8988T (cell line): ENCODE data around the gene PPP6R2.
"Not testable (repeated sequence)": the region's sequence is repeated elsewhere in the genome, so short reads cannot be mapped to it uniquely, and the experiment has no call there.

Source experiments
- DNase-seq: peaks from one replicate; pipeline ENCODE4 v3.0.0; 2011

Gene PPP6R2

GRCh38 chr22:50319503-50319951 is 23.6 kb upstream of the PPP6R2 start:
- no peak for DNase-seq

- DNase-seq: no peak
Observed at GRCh38 chr22:50320116-50320515, 23.0 kb upstream of the PPP6R2 start.

DNA sequence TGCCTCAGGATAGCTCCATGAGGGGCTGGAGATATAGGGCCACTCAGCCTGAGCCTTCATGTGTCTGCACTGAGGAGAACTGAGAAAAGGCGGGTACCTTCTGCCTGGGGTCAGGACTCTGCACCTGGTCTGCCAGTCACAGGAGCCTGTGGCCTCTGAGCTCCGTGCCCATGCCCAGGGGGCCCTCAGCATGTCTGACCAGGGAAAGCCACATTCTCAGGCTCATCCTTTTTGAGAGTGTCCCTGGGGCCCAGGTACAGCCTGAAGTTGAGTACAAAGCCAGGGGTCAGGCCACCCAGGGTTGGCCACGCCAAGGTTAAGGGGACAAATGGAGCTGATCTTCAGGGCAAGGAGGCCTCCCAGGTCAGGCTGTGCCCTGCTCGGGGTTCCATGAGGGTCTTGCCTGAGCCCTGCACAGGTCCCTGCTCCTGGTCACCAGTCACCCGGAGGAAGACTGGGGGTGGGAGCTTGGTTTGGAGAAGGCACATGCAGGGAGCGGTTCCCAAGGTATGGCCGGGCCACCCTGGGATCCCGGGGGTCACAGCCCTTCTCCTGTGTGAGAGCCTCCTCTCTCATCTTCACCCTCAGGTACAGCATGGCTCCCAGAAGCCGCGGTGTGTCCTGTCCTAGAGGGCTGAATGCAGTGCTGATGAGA is 22.3 kb upstream of the PPP6R2 start:
- peak; percentile 11 for DNase-seq

DNA sequence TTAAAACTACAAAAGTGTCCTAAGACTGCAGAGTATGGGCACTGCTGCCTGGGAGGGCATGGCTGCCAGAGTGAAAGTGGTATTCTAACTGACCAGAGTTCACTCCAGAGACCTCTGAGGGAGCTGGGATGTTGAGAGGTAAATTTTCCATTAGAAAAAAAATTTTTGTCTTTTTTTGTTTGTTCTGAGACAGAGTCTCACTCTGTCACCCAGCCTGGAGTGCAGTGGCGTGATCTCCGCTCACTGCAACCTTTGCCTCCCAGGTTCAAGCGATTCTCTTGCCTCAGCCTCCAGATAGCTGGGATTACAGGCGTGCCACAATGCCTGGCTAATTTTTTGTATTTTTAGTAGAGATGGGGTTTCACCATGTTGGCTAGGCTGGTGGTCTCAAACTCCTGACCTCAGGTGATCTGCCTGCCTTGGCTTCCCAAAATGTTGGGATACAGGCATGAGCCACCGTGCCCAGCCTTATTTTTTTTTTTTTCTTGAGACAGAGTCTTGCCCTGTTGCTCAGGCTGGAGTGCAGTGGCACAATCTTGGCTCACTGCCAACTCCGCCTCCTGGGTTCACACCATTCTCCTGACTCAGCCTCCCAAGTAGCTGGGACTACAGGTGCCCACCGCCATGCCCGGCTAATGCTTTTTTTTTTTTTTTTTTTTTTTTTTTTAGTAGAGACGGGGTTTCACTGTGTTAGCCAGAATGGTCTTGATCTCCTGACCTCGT is 20.6 kb upstream of the PPP6R2 start:
- DNase-seq: not testable (repeated sequence)

DNA sequence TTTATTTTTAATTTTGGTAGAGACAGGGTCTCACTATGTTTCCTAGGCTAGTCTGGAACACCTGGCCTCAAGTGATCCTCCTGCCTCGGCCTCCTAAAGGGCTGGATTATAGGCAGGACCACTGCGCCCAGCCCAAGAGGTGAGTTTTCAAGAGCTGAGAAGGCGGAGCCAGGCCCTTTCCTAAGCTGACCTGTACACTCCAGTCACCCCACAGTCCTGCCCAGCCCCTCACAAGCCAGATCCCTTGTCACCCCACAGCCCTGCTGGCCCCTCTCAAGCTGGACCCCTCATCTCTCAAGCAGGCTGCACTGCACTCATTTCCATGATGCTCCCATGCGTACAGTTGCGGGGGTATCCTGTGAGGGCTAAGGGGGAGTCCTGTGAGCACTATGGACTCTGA is 19.2 kb upstream of the PPP6R2 start:
- DNase-seq: peak; percentile 6

DNA sequence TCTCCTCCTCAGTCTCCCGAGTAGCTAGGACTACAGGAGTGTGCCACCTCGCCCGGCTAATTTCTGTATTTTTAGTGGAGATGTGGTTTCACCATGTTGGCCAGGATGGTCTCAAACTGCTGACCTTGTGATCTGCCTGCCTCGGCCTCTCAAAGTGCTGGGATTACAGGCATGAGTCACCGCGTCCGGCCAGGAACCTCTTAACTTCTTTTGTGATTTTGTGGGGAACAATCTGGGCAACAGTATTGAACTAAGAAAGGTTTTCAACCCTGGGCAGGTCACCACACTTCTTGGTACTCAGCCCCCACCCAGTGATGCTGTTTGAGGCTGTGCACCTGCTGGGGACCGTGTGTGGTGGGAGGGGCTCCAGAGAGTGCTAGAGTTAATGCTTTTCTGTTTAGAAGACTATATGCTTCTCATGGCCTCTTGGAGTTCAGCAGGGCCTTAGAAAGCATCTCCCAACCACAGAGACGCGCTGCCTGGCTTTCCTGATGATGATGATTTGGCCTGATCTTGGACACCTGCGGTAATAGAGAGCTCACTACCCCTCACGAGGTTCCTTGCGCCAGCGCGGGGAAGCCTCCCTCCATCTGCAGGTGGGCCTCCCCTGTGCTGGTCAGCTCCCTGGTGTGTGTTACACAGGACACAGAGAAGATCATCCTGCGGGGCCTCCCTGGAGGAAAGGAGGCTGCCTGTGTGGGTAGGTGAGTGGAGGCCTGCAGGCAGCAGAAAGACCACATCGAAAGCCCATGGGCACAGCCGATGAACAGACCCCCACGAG is 17.5 kb upstream of the PPP6R2 start:
- DNase-seq: peak; percentile 10

- DNase-seq: peak; percentile 9
Observed at GRCh38 chr22:50326225-50326955, 16.7 kb upstream of the PPP6R2 start.

GRCh38 chr22:50326956-50327710 is 16.0 kb upstream of the PPP6R2 start, which contains the start of gene DENND6B:
DENND6B (minus strand) TSS chr22:50327012; CDS start chr22:50326988, 24 bp downstream.
- peak; percentile 74 for DNase-seq

- no peak for DNase-seq
Observed at GRCh38 chr22:50327711-50328019, 15.5 kb upstream of the PPP6R2 start.

GRCh38 chr22:50329236-50329635 is 13.9 kb upstream of the PPP6R2 start:
- DNase-seq: no peak

- not testable (repeated sequence) for DNase-seq
Observed at GRCh38 chr22:50334433-50334832, 8.7 kb upstream of the PPP6R2 start.

DNA sequence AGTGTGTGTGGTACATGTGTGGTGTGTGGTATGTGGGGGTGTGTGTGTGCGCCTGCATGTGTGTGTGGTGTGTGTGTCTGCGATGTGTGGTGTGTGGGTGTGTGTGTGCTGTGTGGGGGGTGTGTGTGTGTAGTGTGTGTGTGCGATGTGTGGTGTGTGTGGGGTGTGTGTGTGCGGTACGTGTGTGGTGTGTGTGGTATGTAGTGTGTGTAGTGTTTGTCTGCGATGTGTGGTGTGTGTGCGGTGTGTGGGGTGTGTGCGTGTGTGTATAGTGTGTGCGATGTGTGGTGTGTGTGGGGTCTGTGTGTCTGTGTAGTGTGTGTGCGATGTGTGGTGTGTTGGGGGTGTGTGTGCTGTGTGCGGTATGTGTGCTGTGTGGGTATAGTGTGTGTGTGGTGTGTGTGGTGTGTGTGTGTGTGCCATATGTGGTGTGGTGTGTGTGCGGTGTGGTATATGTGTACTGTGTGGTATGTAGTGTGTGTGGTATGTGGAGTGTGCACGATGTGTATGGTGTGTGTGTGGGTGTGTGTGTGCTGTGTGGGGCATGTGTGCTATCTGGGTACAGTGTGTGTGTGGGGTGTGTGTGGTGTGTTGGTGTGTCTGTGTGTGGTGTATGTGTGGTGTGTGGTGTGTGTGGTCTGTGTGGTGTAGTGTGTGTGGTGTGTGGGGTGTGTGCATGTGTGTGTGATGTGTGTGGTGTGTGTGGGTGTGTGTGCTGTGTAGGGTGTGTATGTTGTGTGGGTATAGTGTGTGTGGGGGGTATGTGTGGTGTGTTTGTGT is 5.7 kb upstream of the PPP6R2 start:
- no peak for DNase-seq

- DNase-seq: no peak
Observed at GRCh38 chr22:50338042-50338573, 5.0 kb upstream of the PPP6R2 start.

DNA sequence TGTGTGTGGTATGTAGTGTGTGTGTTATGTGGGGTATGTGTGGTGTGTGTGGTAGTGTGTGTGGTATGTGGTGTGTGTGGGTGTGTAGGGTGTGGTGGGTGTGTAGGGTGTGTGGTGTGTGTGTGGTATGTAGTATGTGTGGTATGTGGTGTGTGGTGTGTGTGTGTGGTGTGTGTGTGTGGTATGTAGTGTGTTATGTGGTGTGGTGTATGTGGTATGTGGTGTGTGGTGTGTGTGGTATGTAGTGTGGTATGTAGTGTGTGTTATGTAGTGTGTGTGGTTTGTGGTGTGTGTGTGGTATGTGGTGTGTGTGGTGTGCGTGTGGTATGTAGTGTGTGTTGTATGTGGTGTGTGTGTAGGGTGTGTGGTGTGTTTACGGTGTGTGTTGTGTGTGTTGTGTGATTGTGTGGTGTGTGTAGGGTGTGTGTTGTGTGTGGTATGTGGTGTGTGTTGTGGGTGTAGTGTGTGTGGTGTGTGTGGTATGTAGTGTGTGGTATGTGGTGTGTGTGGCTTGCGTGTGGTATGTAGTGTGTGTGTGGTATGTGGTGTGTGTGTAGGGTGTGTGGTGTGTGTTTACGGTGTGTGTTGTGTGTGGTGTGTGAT is 4.2 kb upstream of the PPP6R2 start:
- no peak for DNase-seq

DNA sequence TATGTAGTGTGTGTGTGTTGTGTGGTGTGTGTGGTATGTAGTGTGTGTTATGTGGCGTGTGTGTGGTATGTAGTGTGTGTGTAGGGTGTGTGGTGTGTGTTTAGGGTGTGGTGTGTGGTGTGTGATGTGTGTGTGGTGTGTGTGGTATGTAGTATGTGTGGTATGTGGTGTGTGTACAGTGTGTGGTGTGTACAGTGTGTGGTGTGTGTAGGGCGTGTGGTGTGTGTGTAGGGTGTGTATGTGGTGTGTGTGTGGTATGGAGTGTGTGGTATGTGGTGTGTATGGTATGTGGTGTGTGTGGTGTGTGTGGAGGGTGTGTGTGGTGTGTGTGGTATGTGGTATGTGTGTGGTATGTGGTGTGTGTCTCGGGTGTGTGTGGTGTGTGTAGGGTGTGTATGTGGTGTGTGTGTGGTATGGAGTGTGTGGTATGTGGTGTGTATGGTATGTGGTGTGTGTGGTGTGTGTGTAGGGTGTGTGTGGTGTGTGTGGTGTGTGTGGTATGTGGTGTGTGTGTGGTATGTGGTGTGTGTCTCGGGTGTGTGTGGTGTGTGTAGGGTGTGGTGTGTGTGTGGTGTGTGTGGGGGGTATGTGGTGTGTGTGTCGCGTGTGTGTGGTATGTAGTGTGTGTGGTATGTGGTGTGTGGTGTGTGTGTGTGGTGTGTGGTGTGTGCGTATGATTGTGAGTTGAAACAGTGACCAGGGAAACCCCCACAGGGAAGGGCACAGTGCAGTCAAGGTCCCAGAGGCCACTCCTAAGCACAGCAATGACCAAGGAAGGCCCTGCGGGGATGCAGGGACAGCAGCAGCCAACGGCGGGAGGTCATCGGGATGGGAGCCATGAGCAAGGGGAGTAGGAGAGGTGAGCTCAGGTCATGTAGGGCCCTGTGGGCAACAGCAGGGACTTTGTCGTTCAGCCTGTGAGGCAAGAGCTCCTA is 2.9 kb upstream of the PPP6R2 start:
- DNase-seq: no peak

GRCh38 chr22:50341977-50342650 is 1.0 kb upstream of the PPP6R2 start:
- DNase-seq: no peak

DNA sequence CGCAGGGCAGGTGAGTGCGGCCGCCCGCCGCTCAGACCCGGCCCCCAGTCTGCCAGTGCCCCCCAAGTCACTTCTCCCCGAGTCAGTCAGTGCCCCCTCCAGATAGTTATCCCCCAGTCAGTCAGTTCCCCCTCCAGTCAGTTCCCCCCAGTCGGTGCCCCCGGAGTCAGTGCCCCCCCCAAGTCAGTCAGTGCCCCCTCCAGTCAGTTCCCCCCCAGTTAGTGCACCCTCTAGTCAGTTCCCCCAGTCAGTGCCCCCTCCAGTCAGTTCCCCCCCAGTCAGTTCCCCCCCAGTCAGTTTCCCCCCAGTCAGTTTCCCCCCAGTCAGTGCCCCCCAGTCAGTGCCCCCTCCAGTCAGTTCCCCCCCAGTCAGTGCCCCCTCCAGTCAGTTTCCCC is 411 bp downstream of the PPP6R2 start:
- no peak for DNase-seq

GRCh38 chr22:50346470-50346869 is 3.3 kb downstream of the PPP6R2 start:
- DNase-seq: no peak

DNA sequence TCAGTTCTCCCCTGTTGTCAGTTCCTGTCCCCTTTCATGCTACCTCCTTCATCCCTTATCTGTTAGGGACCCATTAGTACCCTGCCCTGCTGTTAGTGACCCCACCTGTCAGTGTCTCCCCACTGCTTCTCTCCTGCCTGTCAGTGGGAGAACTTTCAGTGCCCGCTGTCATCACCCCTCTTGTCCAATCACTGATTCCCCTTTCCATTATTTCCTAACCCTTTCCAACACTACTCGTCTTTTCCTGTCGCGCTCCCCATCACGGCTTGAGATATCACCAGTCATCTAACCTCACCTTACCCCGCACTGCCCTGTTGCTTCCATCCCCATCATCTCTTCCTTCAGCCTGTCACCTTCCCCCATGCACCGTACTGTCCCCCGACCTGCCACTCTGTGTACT is 4.0 kb downstream of the PPP6R2 start:
- DNase-seq: no peak
